ENCODE results near the gene PREX1. TPM values are rescaled to one million over a fixed set of nuclear protein-coding genes. Genes with fewer than 3 reads are reported as not detected.

Gene PREX1
- total RNA-seq, 2 experiments from 2014 or later: 142 to 147 TPM

GRCh38 chr20:48819821-48820648 lies 7.8 kb downstream of the PREX1 start:
- POLR2A ChIA-PET: interaction anchor here (0.6 to 3.0 kb wide), 5 partner anchors 8 to 81 kb away, joined by 3 to 19 read pairs (median 3); partner anchors contain the start of gene PREX1
- Mint-ChIP-seq H3K27me3 (no peaks in the 10 kb centered on the region), H3K4me3 (peak overlapping the region; percentile 64), H3K27ac (peak overlapping the region; percentile 82), H3K36me3 (peaks cover 39% of the 10 kb centered on the region), H3K4me1 (peaks cover 89% of the 10 kb centered on the region), H3K9me3 (no peaks in the 10 kb centered on the region)
- no peak for DNase-seq
- ATAC-seq (ENCODE audit: low read depth): no peak

- peak overlapping the region; percentile 82 for H3K27ac Mint-ChIP-seq
- POLR2A ChIA-PET: interaction anchor here (0.8 to 3.0 kb wide), 7 partner anchors 9 to 112 kb away, joined by 3 to 19 read pairs (median 4); partner anchors contain the start of gene PREX1
- peaks cover 40% of the 10 kb centered on the region for H3K36me3 Mint-ChIP-seq
- H3K4me3 Mint-ChIP-seq: peak overlapping the region; percentile 64
- ATAC-seq (ENCODE audit: low read depth) (no peak), DNase-seq (no peak)
- H3K9me3 Mint-ChIP-seq: no peaks in the 10 kb centered on the region
- no peaks in the 10 kb centered on the region for H3K27me3 Mint-ChIP-seq
- peaks cover 85% of the 10 kb centered on the region for H3K4me1 Mint-ChIP-seq
Measured at GRCh38 chr20:48819089-48819488, 8.7 kb downstream of the PREX1 start.

- H3K4me3 Mint-ChIP-seq: peak overlapping the region; percentile 64
- no peaks in the 10 kb centered on the region for H3K9me3 Mint-ChIP-seq
- peak; percentile 62 for DNase-seq
- POLR2A ChIA-PET: interaction anchor here (0.6 to 3.0 kb wide), 10 partner anchors 9 to 218 kb away, joined by 3 to 19 read pairs (median 3); partner anchors contain the start of gene PREX1
- peaks cover 39% of the 10 kb centered on the region for H3K36me3 Mint-ChIP-seq
- H3K27me3 Mint-ChIP-seq: no peaks in the 10 kb centered on the region
- ATAC-seq (ENCODE audit: low read depth): peak; percentile 80
- peaks cover 81% of the 10 kb centered on the region for H3K4me1 Mint-ChIP-seq
- peak overlapping the region; percentile 82 for H3K27ac Mint-ChIP-seq
Measured at GRCh38 chr20:48818481-48818987, 9.3 kb downstream of the PREX1 start.

- H3K9me3 Mint-ChIP-seq: no peaks in the 10 kb centered on the region
Measured at GRCh38 chr20:48818031-48818370, 9.8 kb downstream of the PREX1 start.

GRCh38 chr20:48817367-48818030 lies 10.3 kb downstream of the PREX1 start:
- ATAC-seq (ENCODE audit: low read depth): no peak
- no peak for DNase-seq
- Mint-ChIP-seq H3K27ac (peak overlapping the region; percentile 82), H3K4me1 (peaks cover 71% of the 10 kb centered on the region), H3K27me3 (no peaks in the 10 kb centered on the region), H3K9me3 (no peaks in the 10 kb centered on the region), H3K4me3 (peak overlapping the region; percentile 64), H3K36me3 (peaks cover 39% of the 10 kb centered on the region)
- POLR2A ChIA-PET: interaction anchor here (0.5 to 3.0 kb wide), 4 partner anchors 10 to 245 kb away, joined by 3 to 19 read pairs (median 7); partner anchors contain the start of gene PREX1

More at GRCh38 chr20:48818031-48818370, 9.8 kb downstream of the PREX1 start:
- ATAC-seq (ENCODE audit: low read depth) (no peak), DNase-seq (no peak)
- H3K4me3 Mint-ChIP-seq: peak overlapping the region; percentile 64
- no peaks in the 10 kb centered on the region for H3K27me3 Mint-ChIP-seq
- POLR2A ChIA-PET: interaction anchor here (0.6 to 3.0 kb wide), 10 partner anchors 10 to 218 kb away, joined by 3 to 19 read pairs (median 3); partner anchors contain the start of gene PREX1
- H3K4me1 Mint-ChIP-seq: peaks cover 76% of the 10 kb centered on the region
- H3K27ac Mint-ChIP-seq: peak overlapping the region; percentile 82
- peaks cover 39% of the 10 kb centered on the region for H3K36me3 Mint-ChIP-seq

GRCh38 chr20:48816282-48817205 lies 11.3 kb downstream of the PREX1 start:
- H3K27ac Mint-ChIP-seq: peak overlapping the region; percentile 82
- DNase-seq (no peak), ATAC-seq (ENCODE audit: low read depth) (no peak)
- peaks cover 44% of the 10 kb centered on the region for H3K36me3 Mint-ChIP-seq
- peak overlapping the region; percentile 46 for H3K4me3 Mint-ChIP-seq
- no peaks in the 10 kb centered on the region for H3K9me3 Mint-ChIP-seq
- H3K4me1 Mint-ChIP-seq: peaks cover 64% of the 10 kb centered on the region
- H3K27me3 Mint-ChIP-seq: no peaks in the 10 kb centered on the region
- POLR2A ChIA-PET: interaction anchor here (0.5 to 0.6 kb wide), 2 partner anchors 246 to 1624 kb away, joined by 3 read pairs; no protein-coding TSS in a partner anchor

- Mint-ChIP-seq H3K4me3 (no peak overlapping the region), H3K27me3 (no peaks in the 10 kb centered on the region), H3K36me3 (peaks cover 47% of the 10 kb centered on the region), H3K9me3 (no peaks in the 10 kb centered on the region), H3K27ac (peak overlapping the region; percentile 9), H3K4me1 (peaks cover 59% of the 10 kb centered on the region)
- POLR2A ChIA-PET: no interaction called here
- ATAC-seq (ENCODE audit: low read depth) (no peak), DNase-seq (no peak)
Measured at GRCh38 chr20:48815537-48815936, 12.3 kb downstream of the PREX1 start.

GRCh38 chr20:48814633-48815032 lies 13.2 kb downstream of the PREX1 start:
- H3K27me3 Mint-ChIP-seq: no peaks in the 10 kb centered on the region
- H3K4me3 Mint-ChIP-seq: no peak overlapping the region
- peaks cover 51% of the 10 kb centered on the region for H3K36me3 Mint-ChIP-seq
- no peak for DNase-seq
- H3K4me1 Mint-ChIP-seq: peaks cover 55% of the 10 kb centered on the region
- no peak for ATAC-seq (ENCODE audit: low read depth)
- POLR2A ChIA-PET: interaction anchor here (0.5 kb wide), 1 partner anchor 74 kb away, joined by 3 read pairs; no protein-coding TSS in a partner anchor
- no peak overlapping the region for H3K27ac Mint-ChIP-seq
- no peaks in the 10 kb centered on the region for H3K9me3 Mint-ChIP-seq

GRCh38 chr20:48813930-48814546 lies 13.8 kb downstream of the PREX1 start:
- no peaks in the 10 kb centered on the region for H3K27me3 Mint-ChIP-seq
- POLR2A ChIA-PET: no interaction called here
- H3K9me3 Mint-ChIP-seq: peaks cover 1% of the 10 kb centered on the region
- no peak for ATAC-seq (ENCODE audit: low read depth)
- H3K27ac Mint-ChIP-seq: no peak overlapping the region
- no peak overlapping the region for H3K4me3 Mint-ChIP-seq
- H3K36me3 Mint-ChIP-seq: peaks cover 51% of the 10 kb centered on the region
- no peak for DNase-seq
- H3K4me1 Mint-ChIP-seq: peaks cover 53% of the 10 kb centered on the region

- Mint-ChIP-seq H3K27ac (no peak overlapping the region), H3K4me3 (no peak overlapping the region), H3K36me3 (peaks cover 51% of the 10 kb centered on the region), H3K4me1 (peaks cover 48% of the 10 kb centered on the region), H3K9me3 (peaks cover 1% of the 10 kb centered on the region), H3K27me3 (no peaks in the 10 kb centered on the region)
- POLR2A ChIA-PET: interaction anchor here (0.8 kb wide), 1 partner anchor 97 kb away, joined by 3 read pairs; no protein-coding TSS in a partner anchor
- DNase-seq: no peak
- ATAC-seq (ENCODE audit: low read depth): no peak
Measured at GRCh38 chr20:48813446-48813747, 14.4 kb downstream of the PREX1 start.

- H3K9me3 Mint-ChIP-seq: peaks cover 1% of the 10 kb centered on the region
- H3K4me1 Mint-ChIP-seq: peaks cover 43% of the 10 kb centered on the region
- H3K27ac Mint-ChIP-seq: no peak overlapping the region
- no peak overlapping the region for H3K4me3 Mint-ChIP-seq
- H3K27me3 Mint-ChIP-seq: no peaks in the 10 kb centered on the region
- H3K36me3 Mint-ChIP-seq: peaks cover 52% of the 10 kb centered on the region
- ATAC-seq (ENCODE audit: low read depth): no peak
- POLR2A ChIA-PET: interaction anchor here (0.8 kb wide), 1 partner anchor 97 kb away, joined by 3 read pairs; no protein-coding TSS in a partner anchor
- no peak for DNase-seq
Measured at GRCh38 chr20:48812600-48813445, 15.0 kb downstream of the PREX1 start.
